Right atrium auricular region (tissue), 2 donors: ENCODE data around the gene NDUFB8. TPM values are rescaled to one million over a fixed set of nuclear protein-coding genes. Genes with fewer than 3 reads are reported as not detected.

Experiments
- DNase-seq: peaks from one replicate; pipeline ENCODE4 v3.0.0-alpha.2; 2019; ENCODE audit warnings: low spot score
- H3K27ac ChIP-seq, 2 donors: fragments of 200-600 bp; sonication (generic); 1 replicate in 1 of 2; 2 replicates in 1 of 2; pipeline ENCODE4 v1.5.1; 2016 to 2019
- H3K27me3 ChIP-seq, 2 donors: fragments of 200-600 bp; sonication (generic); one replicate each; pipeline versions ENCODE4 v1.5.1 to v1.6.0; 2017 to 2019
- H3K36me3 ChIP-seq: fragments of 200-600 bp; sonication (generic); one replicate; pipeline ENCODE4 v1.5.1; 2016
- H3K4me1 ChIP-seq, 2 donors: fragments of 200-600 bp; sonication (generic); one replicate each; pipeline versions ENCODE4 v1.5.1 to v1.6.0; 2017 to 2019
- H3K4me3 ChIP-seq, 2 donors: fragments of 200-600 bp; sonication (generic); 1 replicate in 1 of 2; 2 replicates in 1 of 2; pipeline ENCODE4 v1.5.1; 2017 to 2019; ENCODE audit warnings: mild to moderate bottlenecking in 1 of 2, moderate library complexity in 1 of 2
- H3K9me3 ChIP-seq, 2 donors: fragments of 200-600 bp; sonication (generic); one replicate each; pipeline ENCODE4 v1.5.1; 2019
- CTCF ChIP-seq, 2 donors: fragments of 200-600 bp; sonication (generic); IDR thresholded peaks; one replicate each; pipeline ENCODE4 v1.5.1; 2019; ENCODE audit warnings: antibody characterized with exemption in 2 of 2
- total RNA-seq, 2 donors: library from RNA; depleted of rRNA; stranded (reverse); fragments of >200 nt; gene quantifications; one replicate each; pipeline ENCODE4 v1.1.0, GENCODE V29; 2016

NDUFB8 gene
- total RNA-seq, 2 donors from 2014 or later: 355 to 361 TPM

DNA sequence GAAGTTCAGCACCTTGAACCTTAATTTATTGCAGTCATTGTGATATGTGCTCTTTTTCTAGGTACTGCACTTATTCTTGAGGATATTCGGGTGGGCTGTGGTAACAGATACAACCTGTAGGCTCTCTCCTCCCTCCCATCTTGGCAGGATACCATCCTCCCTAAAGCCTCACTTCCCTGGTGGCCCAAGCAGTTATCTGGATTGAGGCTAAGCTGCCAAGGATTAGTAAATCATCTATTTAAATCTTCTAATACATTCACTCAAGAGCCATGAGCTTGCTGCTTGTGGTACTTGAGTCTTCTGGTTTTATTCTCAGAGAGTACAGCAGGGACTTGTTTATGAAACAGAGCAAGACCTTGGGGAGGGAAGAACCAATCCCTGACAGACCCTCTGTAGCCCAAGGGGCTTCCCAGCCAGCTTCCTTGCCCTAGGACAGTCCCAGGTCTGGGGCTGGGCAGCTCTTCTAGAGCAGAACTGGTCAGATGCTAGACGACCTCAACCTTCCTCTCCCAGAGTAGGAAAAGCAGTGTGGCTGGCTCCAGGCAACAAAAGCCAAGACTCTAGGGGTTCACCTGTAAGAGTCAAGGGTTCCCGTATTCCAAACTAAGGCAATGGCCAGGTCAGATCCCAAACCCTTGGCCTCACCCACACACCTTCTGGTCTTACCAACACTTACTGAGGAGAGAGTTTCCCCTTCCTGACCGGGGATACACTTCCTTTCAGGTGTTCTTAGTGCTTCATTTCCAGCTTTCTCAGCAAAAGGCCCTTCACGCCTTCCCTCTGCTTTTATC is 45.6 kb downstream of the NDUFB8 start:
- DNase-seq: no peak
- H3K9me3 ChIP-seq: no peaks in the 10 kb centered on the region
- no peak overlapping the region for H3K27ac ChIP-seq
- H3K36me3 ChIP-seq: peaks cover 21% of the 10 kb centered on the region
- TF ChIP-seq CTCF (IDR thresholded peaks at IDR 0.05): no peak
- no peaks in the 10 kb centered on the region for H3K27me3 ChIP-seq
- H3K4me1 ChIP-seq: peaks cover 0 to 13% of the 10 kb centered on the region in 2 donors
- H3K4me3 ChIP-seq: no peak overlapping the region

GRCh38 chr10:100482834-100483185 is 46.9 kb downstream of the NDUFB8 start:
- H3K36me3 ChIP-seq: peaks cover 11% of the 10 kb centered on the region
- peak in 1 of 2 donors; percentile 5 for TF ChIP-seq CTCF (IDR thresholded peaks at IDR 0.05)
- peak overlapping the region in 1 of 2 donors; percentile 54 for H3K4me3 ChIP-seq
- H3K4me1 ChIP-seq: peaks cover 0 to 13% of the 10 kb centered on the region in 2 donors
- H3K9me3 ChIP-seq: no peaks in the 10 kb centered on the region
- no peak overlapping the region for H3K27ac ChIP-seq
- no peak for DNase-seq
- no peaks in the 10 kb centered on the region for H3K27me3 ChIP-seq

DNA sequence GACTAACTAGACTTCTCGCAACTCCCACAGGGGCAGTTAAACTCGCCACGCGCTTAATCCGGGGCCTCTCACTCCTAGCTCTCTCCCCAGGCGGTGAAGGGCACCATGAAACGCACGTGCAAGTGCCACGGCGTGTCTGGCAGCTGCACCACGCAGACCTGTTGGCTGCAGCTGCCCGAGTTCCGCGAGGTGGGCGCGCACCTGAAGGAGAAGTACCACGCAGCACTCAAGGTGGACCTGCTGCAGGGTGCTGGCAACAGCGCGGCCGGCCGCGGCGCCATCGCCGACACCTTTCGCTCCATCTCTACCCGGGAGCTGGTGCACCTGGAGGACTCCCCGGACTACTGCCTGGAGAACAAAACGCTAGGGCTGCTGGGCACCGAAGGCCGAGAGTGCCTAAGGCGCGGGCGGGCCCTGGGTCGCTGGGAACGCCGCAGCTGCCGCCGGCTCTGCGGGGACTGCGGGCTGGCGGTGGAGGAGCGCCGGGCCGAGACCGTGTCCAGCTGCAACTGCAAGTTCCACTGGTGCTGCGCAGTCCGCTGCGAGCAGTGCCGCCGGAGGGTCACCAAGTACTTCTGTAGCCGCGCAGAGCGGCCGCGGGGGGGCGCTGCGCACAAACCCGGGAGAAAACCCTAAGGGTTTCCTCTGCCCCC is 47.4 kb downstream of the NDUFB8 start:
- H3K9me3 ChIP-seq: no peaks in the 10 kb centered on the region
- H3K27me3 ChIP-seq: no peaks in the 10 kb centered on the region
- peaks cover 0 to 13% of the 10 kb centered on the region in 2 donors for H3K4me1 ChIP-seq
- H3K36me3 ChIP-seq: peaks cover 6% of the 10 kb centered on the region
- H3K27ac ChIP-seq: no peak overlapping the region
- TF ChIP-seq CTCF (IDR thresholded peaks at IDR 0.05): peak; percentile 78 to 84
- peak overlapping the region; percentile 26 to 54 for H3K4me3 ChIP-seq
- peak; percentile 62 for DNase-seq

GRCh38 chr10:100481462-100482081 is 48.1 kb downstream of the NDUFB8 start:
- Histone ChIP-seq H3K4me1 (peaks cover 0 to 13% of the 10 kb centered on the region in 2 donors), H3K27me3 (no peaks in the 10 kb centered on the region), H3K9me3 (no peaks in the 10 kb centered on the region), H3K36me3 (no peaks in the 10 kb centered on the region), H3K4me3 (peak overlapping the region; percentile 26 to 54), H3K27ac (no peak overlapping the region)
- peak; percentile 89 for DNase-seq
- TF ChIP-seq CTCF (IDR thresholded peaks at IDR 0.05): no peak

DNA sequence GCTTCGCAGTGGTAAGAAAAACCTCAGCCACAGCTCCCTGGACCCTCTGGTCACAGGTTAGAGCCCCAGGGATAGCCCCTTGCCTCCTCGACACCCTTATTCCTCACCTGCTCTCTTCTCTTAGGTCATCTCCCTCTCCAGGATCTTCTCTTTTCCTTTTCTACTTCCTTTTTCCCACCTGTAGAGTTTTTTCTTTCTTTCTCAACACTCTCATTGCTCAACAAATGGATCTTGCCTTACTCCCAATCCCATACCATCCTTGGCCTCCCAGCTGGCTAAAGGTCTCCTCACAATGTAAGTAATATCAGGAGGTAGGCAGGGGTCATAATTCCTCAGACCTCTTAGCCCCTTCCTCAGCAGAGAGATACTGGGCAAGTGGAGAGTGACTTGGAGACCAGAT is 49.7 kb downstream of the NDUFB8 start:
- no peak for TF ChIP-seq CTCF (IDR thresholded peaks at IDR 0.05)
- H3K4me3 ChIP-seq: no peak overlapping the region
- no peaks in the 10 kb centered on the region for H3K9me3 ChIP-seq
- H3K4me1 ChIP-seq: peaks cover 0 to 13% of the 10 kb centered on the region in 2 donors
- H3K27ac ChIP-seq: no peak overlapping the region
- no peak for DNase-seq
- H3K27me3 ChIP-seq: no peaks in the 10 kb centered on the region
- H3K36me3 ChIP-seq: no peaks in the 10 kb centered on the region
